HG03039 (cell line): ENCODE data around the gene PDCD2L.
A peak's percentile ranks its signal among the peaks of the same experiment; 100 is the strongest.
"Not testable (repeated sequence)": the region's sequence is repeated elsewhere in the genome, so short reads cannot be mapped to it uniquely, and the experiment has no call there.

Source experiments
- ATAC-seq: cut with Tn5 transposase; IDR thresholded peaks from one replicate; pipeline ENCODE4 v1.9.1; 2021; ENCODE audit warnings: mild to moderate bottlenecking, moderate library complexity; ENCODE audit not compliant: unreplicated experiment

The PDCD2L gene

GRCh38 chr19:34404109-34404909, at the start of gene PDCD2L:
Gene PDCD2L, plus strand, starts transcription at chr19:34404399. Its CDS starts 32 bp downstream, at chr19:34404431.
- ATAC-seq, result peak; percentile 79

GRCh38 chr19:34355201-34355600, 49.0 kb upstream of the PDCD2L start:
- ATAC-seq, result no peak

- no peak for ATAC-seq
Observed at GRCh38 chr19:34356875-34357274, 47.3 kb upstream of the PDCD2L start.

GRCh38 chr19:34357431-34357830, 46.8 kb upstream of the PDCD2L start:
- ATAC-seq, result no peak

- ATAC-seq, result peak; percentile 93
Observed at GRCh38 chr19:34359140-34359953, 44.9 kb upstream of the PDCD2L start.

GRCh38 chr19:34359954-34360315, 44.3 kb upstream of the PDCD2L start:
- ATAC-seq, result no peak

- no peak for ATAC-seq
Observed at GRCh38 chr19:34360354-34360909, 43.8 kb upstream of the PDCD2L start.

- ATAC-seq, result no peak
Observed at GRCh38 chr19:34362679-34363069, 41.5 kb upstream of the PDCD2L start.

- no peak for ATAC-seq
Observed at GRCh38 chr19:34363094-34363493, 41.1 kb upstream of the PDCD2L start.

GRCh38 chr19:34363930-34364329, 40.3 kb upstream of the PDCD2L start:
- ATAC-seq, result no peak

- no peak for ATAC-seq
Observed at GRCh38 chr19:34364462-34364829, 39.8 kb upstream of the PDCD2L start.

GRCh38 chr19:34364830-34365462, 39.3 kb upstream of the PDCD2L start, which contains the start of gene GPI:
Gene GPI, plus strand, starts transcription at chr19:34365196. Its CDS starts 71 bp downstream, at chr19:34365267.
- ATAC-seq, result peak; percentile 49

GRCh38 chr19:34365463-34366401, 38.5 kb upstream of the PDCD2L start:
- no peak for ATAC-seq

- no peak for ATAC-seq
Observed at GRCh38 chr19:34366738-34367623, 37.2 kb upstream of the PDCD2L start.

GRCh38 chr19:34367624-34367957, 36.6 kb upstream of the PDCD2L start:
- ATAC-seq, result no peak

GRCh38 chr19:34368338-34368737, 35.9 kb upstream of the PDCD2L start:
- no peak for ATAC-seq

GRCh38 chr19:34369166-34369565, 35.0 kb upstream of the PDCD2L start:
- ATAC-seq, result not testable (repeated sequence)

- no peak for ATAC-seq
Observed at GRCh38 chr19:34370117-34370516, 34.1 kb upstream of the PDCD2L start.

- ATAC-seq, result no peak
Observed at GRCh38 chr19:34370983-34371382, 33.2 kb upstream of the PDCD2L start.
